GM12874 (cell line): ENCODE results near the gene CHTF8.
A peak's percentile ranks its signal among the peaks of the same experiment; 100 is the strongest.

Experiments
- CTCF ChIP-seq: IDR thresholded peaks from 2 replicates; pipeline ENCODE4 v1.5.1; 2011; ENCODE audit warnings: low read depth, mild to moderate bottlenecking, control low read depth, low read length, moderate library complexity; ENCODE audit not compliant: insufficient read depth

Gene CHTF8

GRCh38 chr16:69084289-69084688 lies 48.1 kb downstream of the CHTF8 start:
- no peak for TF ChIP-seq CTCF

GRCh38 chr16:69083306-69083941 lies 49.0 kb downstream of the CHTF8 start:
- peak; percentile 25; the same call in 1 of the 2 replicates for TF ChIP-seq CTCF

- TF ChIP-seq CTCF = no peak
Measured at GRCh38 chr16:69079697-69080096, 52.7 kb downstream of the CHTF8 start.

- no peak for TF ChIP-seq CTCF
Measured at GRCh38 chr16:69078073-69078472, 54.3 kb downstream of the CHTF8 start.

GRCh38 chr16:69077251-69077650 lies 55.1 kb downstream of the CHTF8 start:
- no peak for TF ChIP-seq CTCF

- TF ChIP-seq CTCF = no peak
Measured at GRCh38 chr16:69073181-69073702, 59.1 kb downstream of the CHTF8 start.

GRCh38 chr16:69072640-69072974 lies 59.8 kb downstream of the CHTF8 start:
- no peak for TF ChIP-seq CTCF
